Breast epithelium (tissue), 3 donors: ENCODE data around the gene TMEM204.

Source experiments
- CTCF ChIP-seq, 3 donors: fragments of 450-650 bp; IDR thresholded peaks; one replicate each; pipeline ENCODE4 v1.5.1; 2016 to 2017; ENCODE audit warnings: antibody characterized with exemption in 3 of 3, mild to moderate bottlenecking in 3 of 3, moderate library complexity in 3 of 3
- POLR2A ChIP-seq: fragments of 450-650 bp; IDR thresholded peaks from one replicate; pipeline ENCODE4 v1.6.1; 2016; ENCODE audit warnings: antibody characterized with exemption, mild to moderate bottlenecking, moderate library complexity
- POLR2AphosphoS5 ChIP-seq, 3 donors: sonication (generic); formaldehyde crosslinking; IDR thresholded peaks; one replicate each; pipeline ENCODE4 v1.6.1; 2017; ENCODE audit warnings: antibody characterized with exemption in 3 of 3

- TF ChIP-seq CTCF (IDR thresholded peaks at IDR 0.05) (no peak), POLR2A (no peak), POLR2AphosphoS5 (IDR thresholded peaks at IDR 0.05) (no peak)
Observed at GRCh38 chr16:1542533-1542932, 9.1 kb downstream of the TMEM204 start.
